ENCODE results near the gene MXRA8. TPM values are rescaled to one million over a fixed set of nuclear protein-coding genes. Genes with fewer than 3 reads are reported as not detected.
A peak's percentile ranks its signal among the peaks of the same experiment; 100 is the strongest.

Gene MXRA8
- total and polyA plus RNA-seq, 2 experiments from 2014 or later: 42.2 to 90.1 TPM

GRCh38 chr1:1359664-1360468 is 1.5 kb upstream of the MXRA8 start:
- H3K27ac ChIP-seq: peak overlapping the region; percentile 92
- TF ChIP-seq CTCF (IDR thresholded peaks at IDR 0.05; ENCODE audit: low read depth, low read length): no peak
- H3K36me3 ChIP-seq: no peaks in the 10 kb centered on the region
- H3K9me3 ChIP-seq (ENCODE audit: low read depth): no peaks in the 10 kb centered on the region
- H3K27me3 ChIP-seq: peaks cover 6% of the 10 kb centered on the region
- no peak overlapping the region for H3K4me3 ChIP-seq
- peaks cover 39% of the 10 kb centered on the region for H3K4me1 ChIP-seq (ENCODE audit: low read depth)
- DNase-seq (ENCODE audit: low read depth in 1 of 2, low spot score in 1 of 2): peak in 1 of 2 donors; percentile 57

GRCh38 chr1:1359308-1359663 is 931 bp upstream of the MXRA8 start:
- peak overlapping the region; percentile 92 for H3K27ac ChIP-seq
- no peaks in the 10 kb centered on the region for H3K36me3 ChIP-seq
- H3K4me1 ChIP-seq (ENCODE audit: low read depth): peaks cover 39% of the 10 kb centered on the region
- TF ChIP-seq CTCF (IDR thresholded peaks at IDR 0.05; ENCODE audit: low read depth, low read length): no peak
- no peaks in the 10 kb centered on the region for H3K9me3 ChIP-seq (ENCODE audit: low read depth)
- peak in 1 of 2 donors; percentile 67 for DNase-seq (ENCODE audit: low read depth in 1 of 2, low spot score in 1 of 2)
- H3K4me3 ChIP-seq: no peak overlapping the region
- peaks cover 12% of the 10 kb centered on the region for H3K27me3 ChIP-seq

- H3K4me1 ChIP-seq (ENCODE audit: low read depth): peaks cover 39% of the 10 kb centered on the region
- DNase-seq (ENCODE audit: low read depth in 1 of 2, low spot score in 1 of 2): peak in 1 of 2 donors; percentile 38
- peaks cover 12% of the 10 kb centered on the region for H3K27me3 ChIP-seq
Measured at GRCh38 chr1:1357871-1358432, 403 bp downstream of the MXRA8 start.

GRCh38 chr1:1356796-1357401 is 1.5 kb downstream of the MXRA8 start:
- Histone ChIP-seq H3K27me3 (peaks cover 12% of the 10 kb centered on the region), H3K9me3 (ENCODE audit: low read depth) (no peaks in the 10 kb centered on the region), H3K36me3 (no peaks in the 10 kb centered on the region), H3K27ac (peak overlapping the region; percentile 92), H3K4me3 (no peak overlapping the region), H3K4me1 (ENCODE audit: low read depth) (peaks cover 39% of the 10 kb centered on the region)
- no peak for DNase-seq (ENCODE audit: low read depth in 1 of 2, low spot score in 1 of 2)
- TF ChIP-seq CTCF (IDR thresholded peaks at IDR 0.05; ENCODE audit: low read depth, low read length): no peak

More at GRCh38 chr1:1357871-1358432, 403 bp downstream of the MXRA8 start:
- no peaks in the 10 kb centered on the region for H3K36me3 ChIP-seq
- H3K4me3 ChIP-seq: peak overlapping the region; percentile 10
- TF ChIP-seq CTCF (IDR thresholded peaks at IDR 0.05; ENCODE audit: low read depth, low read length): no peak
- no peaks in the 10 kb centered on the region for H3K9me3 ChIP-seq (ENCODE audit: low read depth)
- peak overlapping the region; percentile 92 for H3K27ac ChIP-seq

- TF ChIP-seq CTCF (IDR thresholded peaks at IDR 0.05; ENCODE audit: low read depth, low read length): no peak
- H3K9me3 ChIP-seq (ENCODE audit: low read depth): no peaks in the 10 kb centered on the region
- H3K27ac ChIP-seq: no peak overlapping the region
- H3K27me3 ChIP-seq: peaks cover 12% of the 10 kb centered on the region
- H3K4me1 ChIP-seq (ENCODE audit: low read depth): peaks cover 40% of the 10 kb centered on the region
- H3K4me3 ChIP-seq: no peak overlapping the region
- DNase-seq (ENCODE audit: low read depth in 1 of 2, low spot score in 1 of 2): no peak
- no peaks in the 10 kb centered on the region for H3K36me3 ChIP-seq
Measured at GRCh38 chr1:1356166-1356795, 2.1 kb downstream of the MXRA8 start.
